ENCODE results near the gene MSN. TPM values are rescaled to one million over a fixed set of nuclear protein-coding genes. Genes with fewer than 3 reads are reported as not detected.

The MSN gene
- 124 and 244 TPM in 2 replicates for total RNA-seq (ENCODE audit: low replicate concordance)

DNA sequence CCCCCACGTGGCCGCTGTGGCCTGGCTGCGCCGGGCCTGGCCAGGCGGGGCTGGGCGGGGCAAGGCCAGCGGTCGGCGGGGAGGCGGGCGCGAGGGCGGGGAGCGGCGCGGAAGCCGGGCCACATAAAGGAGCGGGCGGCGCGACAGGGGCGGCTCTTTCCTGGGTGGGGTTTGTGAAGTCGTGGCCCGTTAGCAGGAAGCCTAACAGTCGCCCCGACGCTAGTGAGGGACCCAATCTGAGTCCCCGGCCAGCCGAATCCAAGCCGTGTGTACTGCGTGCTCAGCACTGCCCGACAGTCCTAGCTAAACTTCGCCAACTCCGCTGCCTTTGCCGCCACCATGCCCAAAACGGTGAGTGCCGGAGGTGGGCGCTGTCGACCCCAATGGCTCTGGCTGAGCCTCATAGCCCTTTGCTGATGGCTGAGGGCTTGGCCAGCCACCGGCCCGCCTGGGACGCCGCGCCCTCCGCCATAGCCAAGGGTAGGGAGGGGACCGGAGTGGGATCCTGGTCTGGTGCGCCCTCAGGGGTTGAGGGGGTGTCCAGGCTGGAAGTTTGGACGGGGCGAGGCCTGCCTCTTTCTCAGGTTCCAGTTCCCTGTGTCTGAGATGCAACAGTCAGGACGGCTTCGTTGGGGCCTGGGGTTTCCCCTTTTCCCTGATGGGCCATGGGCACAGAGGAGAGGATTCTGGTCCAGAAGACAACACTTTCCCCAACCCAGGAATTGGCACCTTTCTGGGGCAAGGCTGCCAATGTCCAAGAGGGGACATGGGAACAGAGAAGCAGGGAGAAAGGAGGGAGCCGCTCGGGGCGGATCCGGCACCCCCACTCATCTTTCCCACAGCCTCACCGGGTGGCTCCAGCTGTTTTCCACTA lies at the start of gene MSN:
MSN (plus strand) TSS at position 152 of the 874 bp plus-strand sequence; CDS start at position 340, 188 bp downstream.

Other genes starting within 250 kb of the MSN start
- 21.9 and 27.6 TPM in 2 replicates for gene LAS1L, start 132.9 kb upstream of the MSN start, total RNA-seq (ENCODE audit: low replicate concordance)

Measured in smooth muscle cell of the coronary artery (primary cell).